GM19455 (cell line): ENCODE measurements around the gene TRIM65.
"Not testable (repeated sequence)": the region's sequence is repeated elsewhere in the genome, so short reads cannot be mapped to it uniquely, and the experiment has no call there.

ENCODE experiments used
- ATAC-seq: cut with Tn5 transposase; IDR thresholded peaks from one replicate; pipeline ENCODE4 v1.9.1; 2021; ENCODE audit not compliant: unreplicated experiment

The TRIM65 gene

DNA sequence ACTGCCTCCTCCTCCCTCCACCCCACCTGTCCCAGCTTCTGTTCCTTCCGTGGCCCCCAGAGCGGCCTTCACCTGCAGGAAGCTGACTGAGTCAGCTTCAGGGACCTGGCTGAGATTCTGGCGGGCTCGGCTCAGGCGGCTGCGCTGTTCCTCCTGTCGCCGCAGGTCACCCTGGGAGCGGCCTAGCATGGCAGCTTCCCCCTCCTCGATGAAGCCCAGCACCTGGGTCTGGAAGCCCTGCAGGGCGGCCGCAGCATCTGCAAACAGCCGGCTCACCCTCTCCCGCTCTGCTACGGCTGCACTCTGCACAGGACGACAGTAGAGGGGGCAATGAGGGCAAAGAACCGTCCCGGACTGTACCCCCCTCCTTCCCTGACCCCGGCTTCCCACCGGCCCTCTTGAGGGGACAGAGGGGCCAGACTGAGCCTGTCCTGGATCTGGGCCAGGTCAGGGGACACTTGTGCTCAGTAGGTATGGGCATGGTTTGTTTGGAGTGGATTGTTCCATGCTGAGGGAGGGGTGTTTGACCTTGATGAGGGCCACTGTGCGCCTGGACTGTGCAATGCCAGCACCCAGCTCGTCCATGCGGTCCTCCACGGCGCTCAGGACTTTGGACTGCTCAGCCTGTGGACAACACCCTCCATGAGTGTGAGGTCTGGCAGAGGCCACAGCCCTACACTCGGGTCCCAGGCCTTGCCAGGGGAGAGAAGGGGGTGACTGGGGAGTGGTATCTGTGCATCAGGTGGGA lies 20.4 kb downstream of the TRIM65 start:
- no peak for ATAC-seq

DNA sequence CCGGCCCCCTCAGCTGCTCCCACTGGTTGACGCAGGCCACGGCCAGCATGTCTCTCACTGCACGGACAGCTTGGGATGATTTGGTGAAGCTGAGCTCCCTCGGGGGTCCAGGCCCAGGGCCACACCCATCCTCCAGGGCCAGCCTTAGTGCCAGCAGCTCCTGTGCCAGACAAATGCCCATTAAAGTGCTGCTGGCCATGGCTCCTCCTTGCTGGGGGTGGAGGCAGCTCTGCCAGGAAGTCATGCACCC lies 20.9 kb downstream of the TRIM65 start:
- ATAC-seq, result no peak

DNA sequence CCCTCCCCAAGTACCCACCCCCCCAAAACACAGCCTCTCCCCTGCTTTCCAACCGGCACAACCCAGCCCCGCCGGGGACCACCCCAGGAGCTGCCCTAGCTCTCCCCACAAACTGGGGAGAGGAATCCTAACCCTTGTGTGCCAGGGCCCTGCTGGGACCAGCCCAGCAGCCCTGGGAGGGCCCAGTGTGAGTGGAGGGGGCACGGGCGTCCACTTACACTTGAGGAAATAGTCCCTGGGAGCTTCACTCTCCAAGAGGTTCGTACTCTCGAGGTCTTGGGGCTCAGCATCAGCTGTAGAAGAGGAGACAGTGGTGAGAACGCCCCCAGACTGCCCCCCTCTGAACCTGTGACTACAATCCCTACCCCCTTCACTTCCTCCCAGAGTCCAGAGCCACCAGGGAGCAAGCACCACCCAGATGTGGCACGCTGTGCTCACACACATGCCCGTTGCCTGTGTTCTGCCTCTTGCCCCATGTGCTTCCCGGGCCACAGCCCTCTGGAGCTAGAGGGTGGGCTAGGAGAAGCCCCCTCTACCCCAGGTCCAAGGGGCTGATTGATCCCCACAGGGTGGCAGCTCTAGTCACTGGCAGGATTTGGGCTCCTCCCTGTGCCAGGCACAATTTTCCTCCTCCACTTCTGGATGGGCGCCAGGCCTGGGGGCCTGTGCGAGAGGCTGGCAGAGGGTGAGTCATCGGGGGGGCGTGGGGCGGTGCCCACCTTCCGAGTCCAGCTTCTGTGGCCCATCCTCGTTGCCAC lies 21.4 kb downstream of the TRIM65 start:
- ATAC-seq, result no peak

DNA sequence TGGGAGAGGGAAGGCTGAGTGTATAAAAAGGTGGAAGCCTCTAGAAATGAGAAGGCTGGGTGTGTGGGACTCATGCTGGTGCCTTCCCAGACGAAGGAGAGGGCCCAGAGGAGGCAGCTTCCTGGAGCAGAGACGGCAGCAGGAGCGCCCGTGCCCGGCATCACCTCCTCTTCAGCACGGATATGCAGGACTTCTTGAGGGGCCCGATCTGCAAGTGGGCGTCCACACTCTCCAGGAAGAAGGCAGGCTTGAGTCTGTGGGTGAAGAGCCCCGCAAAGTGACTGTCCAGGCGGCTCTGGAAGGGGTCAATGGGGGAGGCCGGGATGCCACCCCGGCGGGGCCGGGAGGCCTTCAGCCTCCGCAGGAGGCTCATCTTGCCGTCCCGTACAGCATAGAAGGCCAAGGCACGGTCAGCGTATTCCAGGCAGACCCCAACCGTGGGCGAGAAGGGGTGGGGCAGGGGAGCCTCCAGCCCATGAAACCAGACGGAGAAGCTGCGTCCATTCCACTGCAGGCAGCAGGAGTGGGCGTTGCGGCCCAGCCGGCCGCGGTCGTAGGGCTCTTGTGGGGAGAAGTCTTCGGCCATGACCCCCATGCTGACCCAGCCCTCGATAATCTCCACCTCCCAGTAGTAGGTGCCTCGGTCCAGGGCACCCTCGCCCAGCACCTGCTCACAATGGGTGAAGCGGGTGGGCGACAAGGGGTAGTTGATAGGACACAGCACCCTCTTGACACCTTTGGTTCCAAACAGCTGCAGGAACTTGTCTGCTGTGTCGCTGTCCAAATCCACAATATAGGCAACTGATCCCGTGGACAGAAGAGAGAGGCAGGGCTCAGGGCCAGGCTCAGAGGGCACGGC lies 22.2 kb downstream of the TRIM65 start:
- ATAC-seq, result no peak

DNA sequence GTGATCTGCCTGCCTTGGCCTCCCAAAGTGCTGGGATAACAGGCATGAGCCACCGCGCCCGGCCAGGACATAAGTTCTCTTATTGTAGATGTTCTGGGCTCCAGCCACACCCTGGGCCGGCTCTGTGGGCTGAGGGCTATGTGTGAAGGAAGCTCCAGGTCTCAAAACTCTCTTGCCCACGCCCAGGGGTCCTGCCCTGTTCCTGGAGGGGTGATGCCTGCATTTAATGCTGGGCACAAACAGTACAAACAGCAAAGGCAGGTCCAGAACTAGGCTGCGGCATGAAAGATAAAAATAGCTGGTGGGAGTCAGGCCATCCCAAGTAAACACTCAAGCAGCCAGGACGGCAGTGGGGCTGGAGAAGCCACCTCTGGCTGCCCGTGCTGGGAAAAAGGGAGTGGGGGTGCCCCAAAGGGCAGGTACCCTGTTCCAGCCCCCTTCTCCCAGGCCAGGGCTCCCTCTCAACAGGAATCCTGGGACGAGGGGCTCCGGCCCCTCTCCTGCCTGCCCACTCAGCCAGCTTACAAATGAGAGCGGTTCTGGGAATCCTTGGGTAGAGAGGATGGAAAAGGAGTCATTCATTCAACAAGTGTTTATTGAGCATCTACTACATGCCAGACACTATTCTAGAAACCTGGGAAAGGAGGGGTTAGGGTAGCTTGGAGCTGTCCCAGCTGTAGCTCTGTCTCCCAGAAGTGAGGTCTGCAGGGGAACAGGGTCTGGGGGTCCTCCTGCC lies 23.0 kb downstream of the TRIM65 start:
- no peak for ATAC-seq

DNA sequence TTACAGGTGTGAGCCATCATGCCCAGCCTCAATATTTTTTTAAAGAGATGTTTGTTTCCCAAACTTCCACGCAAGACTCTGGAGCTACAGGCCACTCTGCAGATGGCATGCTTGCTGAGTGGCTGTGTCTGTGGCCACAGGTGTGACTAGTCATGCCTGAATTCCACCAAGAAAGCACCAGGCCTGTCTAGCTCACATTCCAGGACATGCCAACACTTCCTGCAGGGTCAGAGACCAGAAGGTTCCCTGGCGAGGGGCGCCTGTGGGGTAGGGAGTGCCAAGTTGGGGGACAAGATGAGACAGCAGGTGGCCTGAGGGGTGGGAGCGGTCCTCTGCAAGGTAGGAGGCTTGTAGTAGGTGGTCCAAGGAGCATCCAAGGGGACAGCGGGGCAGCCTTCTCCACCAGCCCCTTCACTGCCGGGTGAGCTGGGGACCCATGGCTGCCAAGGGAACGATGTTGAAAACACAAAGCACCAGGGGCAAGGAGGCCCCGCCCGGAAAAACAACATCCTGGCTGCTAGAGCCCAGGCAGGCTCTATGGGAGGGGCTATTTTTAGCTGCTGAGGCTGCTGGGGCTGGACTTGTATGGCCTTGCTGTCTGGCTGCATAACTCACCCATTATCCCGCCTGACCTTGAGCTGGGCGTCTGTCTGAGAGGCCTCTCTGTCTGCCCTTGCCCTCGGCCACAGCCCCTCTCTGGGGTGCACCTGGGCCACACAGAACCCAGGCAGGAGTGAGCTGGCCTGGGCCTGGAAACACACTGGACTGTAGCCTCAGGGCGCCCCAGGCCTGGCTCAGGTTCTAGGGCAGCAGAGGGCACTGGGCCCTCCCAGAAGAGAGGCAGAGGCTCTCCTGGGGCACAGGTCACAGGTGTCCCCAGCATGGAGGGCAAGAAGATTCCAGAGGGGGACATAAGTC lies 24.1 kb downstream of the TRIM65 start:
- no peak for ATAC-seq

DNA sequence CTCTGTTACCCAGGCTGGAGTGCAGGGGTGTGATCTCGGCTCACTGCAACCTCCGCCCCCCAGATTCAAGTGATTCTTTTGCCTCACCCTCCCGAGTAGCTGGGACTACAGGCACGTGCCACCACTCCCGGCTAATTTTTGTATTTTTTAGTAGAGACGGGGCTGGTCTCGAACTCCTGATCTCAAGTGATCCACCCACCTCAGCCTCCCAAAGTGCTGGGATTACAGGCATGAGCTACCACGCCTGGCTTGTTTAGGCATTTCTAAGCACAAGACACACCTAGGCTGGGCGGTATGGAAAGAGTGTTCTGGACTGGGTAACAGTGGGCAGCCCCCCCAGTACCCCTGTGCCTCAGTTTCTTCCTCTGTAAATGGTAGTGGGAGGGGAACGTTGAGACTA lies 26.5 kb downstream of the TRIM65 start:
- ATAC-seq, result not testable (repeated sequence)

DNA sequence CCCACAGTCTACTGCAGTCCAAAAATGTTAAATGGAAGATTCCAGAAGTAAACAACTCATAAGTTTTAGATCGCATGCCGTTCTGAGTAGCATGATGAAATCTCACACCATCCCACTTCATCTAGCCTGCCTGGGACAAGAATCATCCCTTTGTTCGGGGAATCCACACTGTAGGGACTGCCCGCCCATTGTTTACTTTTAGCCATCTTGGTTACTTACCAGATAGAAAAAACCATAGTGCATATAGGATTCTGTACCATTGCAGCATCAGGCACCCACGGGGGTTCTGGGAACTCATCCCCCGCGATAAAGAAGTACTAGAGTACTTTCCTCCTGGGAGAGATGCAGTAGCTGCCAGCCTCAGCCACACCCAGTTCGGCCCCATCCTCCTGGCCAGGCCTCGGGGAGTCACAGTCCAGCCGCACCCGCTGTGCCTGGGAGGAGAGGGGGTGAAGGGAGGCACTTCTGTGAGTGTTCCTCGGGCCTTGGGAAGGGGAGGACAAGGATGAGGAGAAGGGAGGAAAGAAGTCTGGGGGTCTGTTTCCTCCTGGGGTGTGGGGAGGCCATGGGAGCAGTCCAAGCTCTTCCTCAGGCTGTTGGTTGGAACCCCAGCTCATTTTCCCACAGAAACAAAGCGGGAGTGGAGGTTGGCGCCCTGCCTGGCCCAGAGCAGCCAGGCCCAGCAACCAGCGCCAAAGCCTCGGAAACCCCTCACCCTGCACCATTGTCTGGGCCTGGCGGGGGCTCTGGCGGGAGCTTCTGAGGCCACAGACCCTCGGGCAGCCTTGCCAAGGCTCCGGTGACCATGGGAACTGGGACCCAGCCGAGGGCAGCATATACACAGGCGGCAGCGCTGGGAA lies 27.2 kb downstream of the TRIM65 start:
- no peak for ATAC-seq

DNA sequence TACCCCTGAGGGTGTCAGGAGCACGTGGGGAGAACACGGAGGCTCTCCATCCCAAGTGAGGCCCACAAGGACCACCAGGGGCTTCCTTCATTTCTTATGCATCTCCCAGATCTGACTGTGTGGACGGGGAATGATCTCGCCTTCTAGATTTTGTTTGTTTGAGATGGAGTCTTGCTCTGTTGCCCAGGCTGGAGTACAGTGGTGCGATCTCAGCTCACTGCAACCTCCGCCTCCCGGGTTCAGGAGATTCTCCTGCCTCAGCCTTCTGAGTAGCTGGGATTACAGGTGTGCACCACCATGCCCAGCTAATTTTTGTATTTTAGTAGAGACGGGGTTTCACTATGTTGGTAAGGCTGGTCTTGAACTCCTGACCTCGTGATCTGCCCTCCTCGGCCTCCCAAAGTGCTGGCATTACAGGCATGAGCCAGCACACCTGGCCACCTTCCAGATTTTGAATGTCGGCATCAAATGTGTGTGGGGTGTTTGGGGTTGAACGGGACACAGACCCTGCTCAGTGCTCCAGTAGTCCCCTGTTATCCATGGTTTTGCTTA lies 27.9 kb downstream of the TRIM65 start:
- not testable (repeated sequence) for ATAC-seq

DNA sequence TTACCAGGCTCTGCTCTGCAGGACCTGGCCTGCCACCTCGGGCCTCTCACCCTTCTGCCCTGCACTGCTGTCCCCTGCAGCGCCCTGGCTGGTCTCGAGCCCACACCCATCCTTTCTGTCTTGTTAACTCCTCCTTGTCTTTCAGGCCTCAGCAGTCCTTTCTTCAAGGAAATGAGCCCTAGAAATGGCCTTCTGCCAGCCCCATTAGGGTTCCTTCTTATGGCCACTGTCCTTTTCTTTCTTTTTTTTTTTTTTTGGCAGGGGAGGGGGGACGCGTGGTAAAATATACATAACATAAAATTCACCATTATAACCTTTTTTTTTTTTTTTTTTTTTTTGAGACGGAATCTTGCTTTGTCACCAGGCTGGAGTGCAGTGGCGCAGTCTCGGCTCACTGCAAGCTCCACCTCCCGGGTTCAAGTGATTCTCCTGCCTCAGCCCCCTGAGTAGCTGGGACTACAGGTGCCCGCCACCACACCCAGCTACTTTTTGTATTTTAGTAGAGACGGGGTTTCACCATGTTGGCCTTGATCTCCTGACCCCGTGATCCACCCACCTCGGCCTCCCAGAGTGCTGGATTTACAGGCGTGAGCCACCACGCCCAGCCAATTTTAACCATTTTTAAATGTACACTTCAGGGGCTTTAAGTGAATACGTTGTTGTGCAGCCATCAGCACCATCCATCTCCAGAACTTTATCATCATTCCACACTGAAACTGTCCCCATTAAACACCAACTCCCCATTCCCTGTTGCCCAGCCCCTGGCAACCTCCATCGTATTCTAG lies 31.2 kb downstream of the TRIM65 start:
- not testable (repeated sequence) for ATAC-seq

DNA sequence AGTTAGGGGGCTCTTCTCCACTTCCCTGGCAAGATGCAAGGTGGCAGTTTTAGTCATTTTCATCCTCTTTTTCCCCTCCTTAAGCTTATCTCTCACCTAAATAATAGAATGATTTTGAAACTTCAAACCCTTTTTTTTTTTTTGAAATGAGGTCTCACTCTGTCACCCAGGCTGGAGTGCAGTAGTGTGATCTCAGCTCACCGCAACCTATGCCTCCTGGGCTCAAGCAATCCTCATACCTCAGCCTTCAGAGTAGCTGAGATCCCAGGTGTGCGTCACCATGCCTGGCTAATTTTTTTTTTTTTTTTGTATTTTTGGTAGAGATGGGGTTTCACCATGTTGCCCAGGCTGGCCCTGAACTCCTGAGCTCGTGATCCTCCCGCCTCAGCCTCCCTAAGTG lies 31.9 kb downstream of the TRIM65 start:
- ATAC-seq, result peak; percentile 36

DNA sequence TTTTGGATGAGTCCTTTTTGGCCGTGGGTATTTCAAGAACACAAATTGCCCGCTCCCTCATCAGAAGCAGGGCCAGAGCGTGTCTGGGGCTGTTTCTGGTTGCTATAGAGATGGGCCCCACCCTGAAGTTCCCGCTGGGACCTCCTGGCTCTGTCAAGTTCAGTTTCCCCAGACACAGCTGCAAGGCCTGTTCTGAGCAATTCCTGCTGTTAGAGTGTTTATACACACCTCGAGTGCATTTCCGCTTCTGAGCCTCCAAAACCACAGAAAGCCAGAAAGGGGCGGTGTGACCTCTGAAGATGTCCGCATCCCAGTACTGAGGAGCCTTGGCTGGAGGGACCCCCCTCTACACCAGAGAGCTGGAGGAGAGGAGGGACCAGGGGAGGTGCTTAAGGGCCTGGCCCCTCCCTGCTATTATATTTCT lies 32.3 kb downstream of the TRIM65 start:
- ATAC-seq, result peak; percentile 83

DNA sequence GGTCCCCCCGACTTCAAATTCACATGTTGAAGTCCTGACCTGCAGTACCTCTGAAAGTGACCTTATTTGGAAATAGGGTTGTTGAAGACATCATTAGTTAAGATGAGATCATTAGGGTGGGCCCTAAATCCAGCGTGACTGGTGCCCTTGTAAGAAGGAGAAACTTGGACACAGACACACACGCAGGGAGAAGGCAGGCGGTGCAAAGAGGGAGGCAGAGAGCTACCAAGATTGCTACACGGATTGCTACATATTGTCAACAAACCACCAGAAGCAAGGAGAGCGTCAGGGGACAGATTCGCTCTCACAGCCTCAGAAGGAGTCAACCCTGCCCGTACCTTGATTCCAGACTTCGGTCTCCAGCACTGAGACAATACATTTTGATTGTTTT lies 34.8 kb downstream of the TRIM65 start:
- ATAC-seq, result no peak

DNA sequence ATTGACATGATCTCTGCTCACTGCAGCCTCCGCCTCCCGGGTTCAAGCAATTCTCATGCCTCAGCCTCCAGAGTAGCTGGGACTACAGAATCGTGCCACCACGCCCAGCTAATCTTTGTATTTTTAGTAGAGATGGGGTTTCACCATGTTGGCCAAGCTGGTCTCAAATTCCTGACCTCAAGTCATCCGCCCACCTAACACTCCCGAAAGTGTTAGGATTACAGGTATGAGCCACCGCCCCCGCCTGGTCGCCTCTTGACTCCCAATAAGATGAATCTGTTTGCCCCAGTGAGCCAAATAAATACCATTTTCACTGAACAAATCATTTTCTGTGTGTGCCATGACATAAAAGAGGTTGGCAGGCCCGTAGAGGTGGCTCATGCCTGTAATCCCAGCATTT lies 37.4 kb downstream of the TRIM65 start:
- not testable (repeated sequence) for ATAC-seq

DNA sequence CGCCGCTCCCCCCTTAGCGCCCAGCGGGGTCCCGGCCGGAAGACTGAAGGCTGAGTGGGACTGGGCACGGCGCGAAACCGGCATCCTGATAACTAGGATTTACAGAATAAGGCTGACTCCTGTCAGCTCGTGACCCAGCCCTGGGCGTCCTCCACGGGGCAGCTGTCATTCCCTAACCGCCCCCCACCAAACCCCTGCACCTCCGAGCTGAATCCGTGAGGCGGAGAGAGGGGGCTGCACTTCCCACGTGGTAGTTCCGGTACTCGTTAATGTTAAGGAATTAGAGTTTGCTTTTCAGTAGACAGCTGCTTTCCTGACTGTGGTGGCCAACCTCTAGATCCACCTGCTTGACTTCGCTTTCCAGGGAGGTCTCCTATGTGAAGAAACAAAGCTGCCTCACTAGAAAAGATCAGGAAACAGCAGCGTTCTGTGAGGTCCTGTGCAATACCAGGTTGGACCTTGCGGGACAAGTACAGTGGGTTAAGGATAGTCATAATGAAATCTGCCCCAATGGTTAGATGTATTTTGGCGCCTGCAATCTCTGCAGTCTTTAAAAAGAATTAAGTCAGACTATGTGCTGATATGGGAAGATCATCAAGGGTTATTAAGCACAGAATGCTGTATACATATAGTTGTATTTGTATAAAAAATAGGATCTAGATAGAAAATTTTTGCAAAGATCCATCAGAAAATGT lies 40.5 kb downstream of the TRIM65 start:
- peak; percentile 36 for ATAC-seq

DNA sequence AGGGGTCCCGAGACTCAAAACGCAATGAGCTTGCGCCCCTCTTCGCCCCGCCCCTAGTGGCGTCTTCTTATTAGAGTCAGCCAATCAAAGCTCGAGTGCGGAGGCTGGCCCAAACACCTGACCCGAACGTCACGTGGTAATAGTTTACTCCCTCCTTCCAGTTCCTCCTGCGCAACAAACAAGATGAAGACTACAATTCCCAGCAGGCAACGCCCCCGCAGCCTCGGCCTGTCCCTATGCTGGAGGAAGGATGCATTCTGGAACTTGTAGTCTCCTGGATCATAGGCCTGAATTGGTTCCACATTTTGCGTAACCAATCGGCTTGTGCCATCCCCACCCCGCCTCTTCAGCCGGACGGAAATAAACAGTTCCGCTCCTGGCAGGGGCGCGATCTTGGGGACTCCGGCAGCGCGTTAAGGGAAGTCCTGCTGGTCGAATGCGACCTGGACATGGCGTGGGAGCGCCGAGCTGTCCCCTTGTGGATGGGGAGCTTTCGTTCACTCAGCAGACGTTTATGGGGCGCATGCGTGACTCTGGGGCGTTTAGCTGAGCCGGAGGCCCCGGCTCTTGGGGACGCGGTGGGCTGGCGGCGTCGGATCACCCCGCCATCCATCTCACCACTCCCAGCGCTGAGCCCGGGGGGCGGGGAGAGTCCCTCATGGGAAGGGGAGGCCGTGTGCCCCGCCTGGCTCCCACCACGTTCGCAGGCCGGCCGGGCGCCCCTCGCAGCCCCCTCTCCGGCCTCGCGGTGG lies 41.3 kb downstream of the TRIM65 start, which contains the start of gene WBP2:
Gene WBP2 (minus strand): TSS at position 26 of the 752 bp plus-strand sequence. CDS start 38 bp downstream, outside the sequence.
- peak; percentile 88 for ATAC-seq

DNA sequence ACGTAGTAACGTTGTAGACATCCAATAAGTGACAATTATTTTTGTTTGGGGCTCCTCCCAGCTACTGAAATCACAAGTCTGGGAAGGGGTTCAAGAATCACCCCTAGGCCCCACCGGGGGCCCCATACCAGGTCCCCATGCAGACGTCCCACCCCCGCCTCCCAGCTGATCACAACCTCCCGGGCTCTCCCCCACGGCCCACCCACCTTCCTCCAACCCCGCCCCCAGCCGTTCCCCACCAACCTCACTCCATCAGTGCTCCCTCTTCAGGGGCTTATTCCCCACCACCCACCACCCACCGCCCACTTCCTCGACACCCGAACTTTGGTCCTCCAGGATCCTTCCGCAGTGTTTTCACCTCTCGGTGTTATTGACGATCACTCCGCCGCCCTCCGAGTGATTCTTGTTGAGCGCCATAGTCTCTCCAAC lies 41.9 kb downstream of the TRIM65 start:
- ATAC-seq, result no peak
